T-helper 2 cell treated with Interferon-gamma antibody and Interleukin-4, amounts not matched to agents 100 ng/mL and 5 ng/mL, for 36 hours (primary cell): ENCODE data around the gene ANKFY1. TPM values are rescaled to one million over a fixed set of nuclear protein-coding genes. Genes with fewer than 3 reads are reported as not detected.

Source experiments
- intact Hi-C: fragments of 100-400 bp; cut with micrococcal nuclease; formaldehyde crosslinking; loops from one replicate; pipeline ENCODE4 v1.15.1; 2023
- total RNA-seq: library from RNA; stranded (reverse); gene quantifications from 2 replicates; pipeline ENCODE4 v1.2.3, GENCODE V29; 2022

Gene ANKFY1, protein sequence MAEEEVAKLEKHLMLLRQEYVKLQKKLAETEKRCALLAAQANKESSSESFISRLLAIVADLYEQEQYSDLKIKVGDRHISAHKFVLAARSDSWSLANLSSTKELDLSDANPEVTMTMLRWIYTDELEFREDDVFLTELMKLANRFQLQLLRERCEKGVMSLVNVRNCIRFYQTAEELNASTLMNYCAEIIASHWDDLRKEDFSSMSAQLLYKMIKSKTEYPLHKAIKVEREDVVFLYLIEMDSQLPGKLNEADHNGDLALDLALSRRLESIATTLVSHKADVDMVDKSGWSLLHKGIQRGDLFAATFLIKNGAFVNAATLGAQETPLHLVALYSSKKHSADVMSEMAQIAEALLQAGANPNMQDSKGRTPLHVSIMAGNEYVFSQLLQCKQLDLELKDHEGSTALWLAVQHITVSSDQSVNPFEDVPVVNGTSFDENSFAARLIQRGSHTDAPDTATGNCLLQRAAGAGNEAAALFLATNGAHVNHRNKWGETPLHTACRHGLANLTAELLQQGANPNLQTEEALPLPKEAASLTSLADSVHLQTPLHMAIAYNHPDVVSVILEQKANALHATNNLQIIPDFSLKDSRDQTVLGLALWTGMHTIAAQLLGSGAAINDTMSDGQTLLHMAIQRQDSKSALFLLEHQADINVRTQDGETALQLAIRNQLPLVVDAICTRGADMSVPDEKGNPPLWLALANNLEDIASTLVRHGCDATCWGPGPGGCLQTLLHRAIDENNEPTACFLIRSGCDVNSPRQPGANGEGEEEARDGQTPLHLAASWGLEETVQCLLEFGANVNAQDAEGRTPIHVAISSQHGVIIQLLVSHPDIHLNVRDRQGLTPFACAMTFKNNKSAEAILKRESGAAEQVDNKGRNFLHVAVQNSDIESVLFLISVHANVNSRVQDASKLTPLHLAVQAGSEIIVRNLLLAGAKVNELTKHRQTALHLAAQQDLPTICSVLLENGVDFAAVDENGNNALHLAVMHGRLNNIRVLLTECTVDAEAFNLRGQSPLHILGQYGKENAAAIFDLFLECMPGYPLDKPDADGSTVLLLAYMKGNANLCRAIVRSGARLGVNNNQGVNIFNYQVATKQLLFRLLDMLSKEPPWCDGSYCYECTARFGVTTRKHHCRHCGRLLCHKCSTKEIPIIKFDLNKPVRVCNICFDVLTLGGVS
- total RNA-seq, result 74.3 and 76.4 TPM in 2 replicates

DNA sequence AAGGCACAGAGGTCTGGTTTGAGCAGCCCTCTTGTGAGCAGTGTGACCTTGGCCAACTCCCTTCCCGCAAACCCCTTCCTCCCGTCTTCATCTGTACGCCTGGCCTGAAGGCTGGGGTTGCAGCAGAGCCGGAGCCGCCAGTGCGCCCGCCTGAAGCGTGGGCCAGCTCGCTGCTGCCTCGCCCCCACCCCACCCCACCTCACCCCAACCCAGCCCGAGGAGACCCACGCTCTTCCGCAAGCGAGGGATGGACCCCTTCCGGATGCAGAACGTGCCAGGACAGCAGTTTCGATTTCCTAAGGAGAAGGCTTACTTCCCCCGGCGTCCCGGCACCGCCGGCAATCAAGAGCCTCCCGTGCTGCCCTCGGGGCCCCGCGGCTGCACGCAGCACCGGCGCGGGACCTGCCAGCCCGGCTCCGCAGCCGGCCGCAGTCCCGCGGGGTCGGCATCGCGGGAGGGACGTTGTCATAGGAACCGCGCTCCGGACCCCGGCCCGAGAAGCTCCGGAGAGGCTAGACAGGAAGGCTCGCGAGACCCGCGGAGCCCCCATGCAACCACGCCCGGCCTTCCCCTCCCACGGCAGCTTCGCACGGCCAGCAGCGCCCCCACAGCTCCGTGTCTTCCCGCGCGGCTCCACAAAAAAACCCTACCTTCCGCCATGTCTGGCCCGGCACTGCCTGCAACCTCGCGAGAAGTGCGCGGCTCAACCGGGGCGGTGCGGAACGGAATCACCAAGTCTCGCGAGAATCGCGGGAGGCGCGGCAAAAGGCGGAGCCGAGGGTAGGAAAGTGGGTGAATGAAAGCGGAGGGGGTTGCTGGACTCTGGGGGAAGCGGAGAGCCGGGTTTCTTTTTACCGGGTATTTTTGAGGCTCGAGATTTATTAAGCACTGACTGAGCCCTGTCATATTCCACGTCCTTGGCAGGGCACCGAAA, at the start of gene ANKFY1:
Gene ANKFY1, minus strand, starts transcription at position 698 of the 934 bp plus-strand sequence. Its CDS starts 38 bp downstream, at position 660.
- intact Hi-C loops, result loop anchor here (1.0 kb wide), 3 partner anchors 102 to 292 kb away; partner anchors contain the start of gene MYBBP1A

DNA sequence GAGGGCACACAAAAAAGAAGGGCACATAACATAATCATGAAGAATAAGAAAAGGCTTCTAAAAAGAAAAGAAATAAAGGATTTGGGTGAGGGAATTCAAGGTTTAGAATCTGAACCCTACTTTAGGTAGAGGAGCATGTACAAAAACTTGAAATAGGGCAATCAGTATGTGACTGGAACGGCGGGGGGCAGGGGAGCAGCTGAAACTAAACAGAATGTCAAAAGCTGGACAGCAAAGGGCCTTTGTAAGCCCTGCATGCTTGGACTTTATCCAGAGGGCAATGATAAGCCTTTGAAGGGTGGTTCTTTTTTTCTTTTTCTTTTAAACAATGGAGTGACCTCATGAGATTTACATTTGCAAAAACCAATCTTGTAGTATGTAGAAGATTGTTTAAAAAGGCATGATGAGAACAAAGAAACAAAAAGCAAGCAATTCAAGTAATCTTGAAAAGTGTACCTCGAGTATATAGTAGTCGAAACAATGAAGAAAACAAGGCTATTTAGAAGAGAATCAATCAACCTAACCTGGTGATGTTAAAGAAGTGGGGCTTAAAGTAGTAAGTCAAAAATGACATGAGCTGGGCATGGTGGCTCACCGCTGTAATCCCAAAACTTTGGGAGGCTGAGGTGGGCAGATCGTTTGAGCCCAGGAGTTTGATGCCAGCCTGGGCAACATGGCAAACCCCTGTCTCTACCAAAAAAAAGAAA, 46.7 kb upstream of the ANKFY1 start:
- intact Hi-C loops, result no loop called here

DNA sequence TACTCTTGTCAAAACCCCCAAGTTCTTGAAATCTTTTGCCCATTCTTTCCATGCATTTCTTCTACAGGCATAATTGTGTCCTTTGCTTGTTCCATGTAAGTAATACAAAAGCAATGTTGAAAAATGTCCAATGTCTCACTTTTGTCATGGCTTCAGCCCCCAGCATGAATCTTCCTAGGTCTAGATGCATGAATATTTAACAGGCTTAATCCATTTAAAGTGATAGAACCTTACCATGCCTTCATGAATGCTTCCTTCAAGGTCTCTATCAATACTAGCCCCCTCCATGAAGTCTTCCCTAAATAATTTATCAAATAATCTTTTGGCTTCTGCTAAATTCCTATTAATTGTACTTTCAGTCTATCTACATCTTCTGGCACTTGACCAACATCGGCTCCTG, 46.1 kb upstream of the ANKFY1 start:
- intact Hi-C loops, result no loop called here

DNA sequence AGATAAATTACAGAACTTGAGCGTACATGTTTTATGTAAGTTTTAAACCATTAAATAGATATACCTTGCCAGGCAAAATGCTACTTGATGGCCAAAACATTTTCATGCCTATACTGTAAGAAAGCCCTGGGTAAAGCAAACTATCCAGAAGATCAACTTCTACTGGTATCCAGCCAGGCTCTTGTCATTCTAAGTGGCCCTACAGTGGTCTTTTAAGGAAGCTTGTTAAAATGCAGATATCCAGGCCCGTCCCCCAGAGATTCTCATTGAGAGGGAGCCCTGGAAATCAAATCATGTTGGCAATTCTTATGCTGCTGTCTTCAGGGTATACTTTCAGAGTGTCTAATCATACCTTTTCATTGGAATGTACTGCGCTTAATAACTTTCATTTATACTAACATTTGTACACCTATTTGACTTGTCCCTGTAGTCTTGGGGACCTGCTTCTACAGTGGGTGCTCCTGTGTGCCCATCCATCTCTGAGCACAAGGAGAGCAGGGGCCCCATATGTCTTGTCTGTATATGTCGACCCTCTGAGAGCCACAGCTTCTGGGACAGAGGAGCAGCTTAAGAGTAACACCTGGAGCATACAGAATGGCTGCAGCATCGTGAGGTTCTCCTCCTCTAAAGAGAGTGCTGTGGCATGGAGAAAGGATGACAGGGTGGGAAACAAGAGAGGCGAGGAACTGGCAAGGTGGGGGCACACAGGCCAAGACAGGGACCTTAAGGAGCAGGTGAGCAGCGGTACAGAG, 43.6 kb upstream of the ANKFY1 start:
- intact Hi-C loops, result no loop called here

DNA sequence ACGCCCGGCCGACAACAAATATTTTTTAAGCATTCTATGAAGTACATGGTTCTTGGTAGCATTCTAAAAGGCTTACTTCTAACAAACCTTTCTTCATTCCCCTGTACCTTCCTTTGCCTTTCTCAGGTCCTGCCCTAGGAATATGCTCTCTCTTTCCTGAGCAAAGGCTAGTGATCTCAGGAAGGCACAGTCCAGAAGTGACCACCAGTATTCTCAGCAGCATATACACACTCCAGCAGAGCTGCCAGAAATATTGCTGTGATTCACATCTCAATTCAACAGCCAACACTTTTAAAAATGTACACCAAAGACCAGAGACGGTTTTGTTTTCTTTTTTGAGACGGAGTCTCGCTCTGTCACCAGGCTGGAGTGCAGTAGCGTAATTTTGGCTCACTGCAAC, 41.4 kb upstream of the ANKFY1 start:
- intact Hi-C loops, result no loop called here

DNA sequence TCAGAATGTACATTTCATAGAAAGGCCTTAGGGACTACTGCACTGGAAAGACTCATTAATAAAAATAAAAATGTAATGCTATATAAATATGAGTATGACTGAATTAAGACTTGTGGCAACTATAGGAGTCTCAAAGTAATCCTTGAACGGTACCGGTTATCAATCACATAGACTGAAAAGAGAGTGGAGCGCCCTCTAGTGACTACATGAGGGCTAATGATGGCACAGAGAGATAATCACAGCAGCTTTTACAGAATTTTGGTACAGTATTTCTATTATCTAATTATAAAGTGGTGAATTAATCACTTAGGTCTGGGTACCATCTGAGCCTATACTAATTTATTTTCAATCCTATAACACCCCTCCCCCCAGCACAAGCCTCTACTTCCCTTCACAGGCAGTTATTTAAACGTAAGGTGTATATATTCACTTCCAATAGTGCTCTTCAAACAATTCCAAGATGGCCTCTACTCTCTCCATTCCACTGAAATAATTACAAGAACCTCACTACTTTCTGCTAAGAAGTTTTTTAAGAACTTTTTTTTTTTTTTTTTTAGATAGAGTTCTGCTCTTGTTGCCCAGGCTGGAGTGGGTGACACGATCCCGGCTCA, 40.7 kb upstream of the ANKFY1 start:
- intact Hi-C loops, result loop anchor here (1.0 kb wide), 1 partner anchor 89 kb away; no protein-coding TSS in a partner anchor

DNA sequence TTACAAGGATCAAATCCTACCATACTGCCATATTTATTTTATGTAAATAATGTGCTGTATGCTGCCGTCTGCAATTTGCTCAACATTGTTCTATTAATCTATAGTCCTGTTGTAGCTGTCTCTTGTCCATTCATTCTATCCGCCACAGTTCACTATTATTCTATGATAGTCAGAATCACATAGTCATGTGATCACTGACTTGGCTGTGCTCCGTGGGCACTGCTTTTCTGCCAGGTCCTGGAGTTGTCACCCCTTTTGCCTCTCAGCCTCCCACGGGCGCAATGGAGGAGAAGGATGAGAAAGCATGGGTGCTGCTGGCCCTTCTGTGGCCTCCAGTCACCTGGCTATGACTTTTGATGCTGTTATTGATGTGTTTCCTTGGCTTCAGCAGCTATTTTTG, 37.3 kb upstream of the ANKFY1 start:
- intact Hi-C loops, result no loop called here

DNA sequence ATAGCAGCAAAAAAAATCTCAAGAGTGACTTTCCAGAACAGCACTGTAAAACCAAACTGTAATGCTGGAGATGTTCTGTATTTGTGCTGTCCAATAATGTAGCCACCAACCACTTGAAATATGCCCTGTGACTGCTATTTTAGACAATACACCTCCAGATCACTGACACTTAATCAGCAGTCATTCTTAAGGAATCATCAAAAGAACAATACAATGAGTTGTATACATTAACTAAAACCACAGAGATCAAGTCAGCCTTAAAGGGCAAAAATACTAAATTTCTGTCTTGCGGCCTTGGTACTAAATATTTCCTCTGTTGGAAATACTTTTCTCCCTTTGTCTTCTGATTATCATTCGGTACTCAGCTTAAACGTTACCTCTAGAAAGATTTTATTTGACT, 33.6 kb upstream of the ANKFY1 start:
- intact Hi-C loops, result no loop called here

DNA sequence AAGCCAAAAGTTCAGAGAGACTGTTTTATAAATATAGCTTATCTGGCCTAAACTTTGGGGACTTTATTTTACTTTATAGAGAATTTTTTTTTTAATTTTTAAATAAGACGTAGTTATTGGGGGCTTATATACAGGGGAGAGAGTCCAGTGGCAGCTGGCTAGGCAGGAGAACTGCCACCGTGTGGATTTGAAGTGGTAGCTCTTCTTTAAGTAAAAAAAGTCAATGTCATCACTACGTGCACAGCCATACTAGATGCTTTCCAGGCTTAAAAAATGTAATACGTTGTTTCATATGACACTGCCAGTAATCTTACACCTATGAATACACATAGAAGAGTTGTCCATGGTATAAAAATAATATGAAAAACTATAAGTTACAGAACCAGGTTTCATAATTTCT, 31.9 kb upstream of the ANKFY1 start:
- intact Hi-C loops, result no loop called here

DNA sequence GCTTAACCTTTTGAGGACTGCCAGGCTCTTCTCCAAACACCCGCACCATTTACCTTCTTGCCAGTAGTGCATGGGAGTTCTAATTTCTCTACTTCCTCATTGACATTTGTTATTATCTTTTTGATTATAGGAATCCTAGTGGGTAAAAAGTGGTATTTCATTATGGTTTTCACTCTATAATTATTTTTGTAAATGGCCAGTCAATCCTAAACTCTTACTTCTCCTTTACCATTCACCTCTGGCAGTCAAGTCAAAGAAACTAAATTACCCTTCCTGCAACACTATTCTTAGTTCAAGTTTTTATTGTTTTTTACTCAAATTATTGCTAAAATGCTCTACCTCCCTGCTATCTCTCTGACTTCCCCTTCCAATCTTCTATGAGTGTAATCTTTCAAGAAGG, 29.8 kb upstream of the ANKFY1 start:
- intact Hi-C loops, result no loop called here

DNA sequence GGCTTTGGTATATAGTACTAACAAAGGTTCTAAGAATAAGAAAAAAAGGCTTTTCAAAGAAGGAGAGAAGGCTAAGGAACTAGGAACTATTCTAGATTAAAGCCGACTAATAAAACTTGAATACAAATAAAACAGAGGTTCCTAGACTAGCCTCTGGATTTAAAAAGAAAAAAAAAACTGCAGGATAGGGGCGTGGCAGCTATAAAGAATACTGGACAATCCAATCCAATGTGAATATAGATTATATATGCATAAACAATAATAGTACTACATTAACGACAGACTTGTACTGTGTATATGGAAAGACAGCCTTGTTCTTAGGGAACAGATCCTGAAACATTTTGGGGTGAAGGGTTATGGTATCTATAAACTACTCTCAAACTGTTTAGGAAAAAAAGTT, 23.9 kb upstream of the ANKFY1 start:
- intact Hi-C loops, result no loop called here

DNA sequence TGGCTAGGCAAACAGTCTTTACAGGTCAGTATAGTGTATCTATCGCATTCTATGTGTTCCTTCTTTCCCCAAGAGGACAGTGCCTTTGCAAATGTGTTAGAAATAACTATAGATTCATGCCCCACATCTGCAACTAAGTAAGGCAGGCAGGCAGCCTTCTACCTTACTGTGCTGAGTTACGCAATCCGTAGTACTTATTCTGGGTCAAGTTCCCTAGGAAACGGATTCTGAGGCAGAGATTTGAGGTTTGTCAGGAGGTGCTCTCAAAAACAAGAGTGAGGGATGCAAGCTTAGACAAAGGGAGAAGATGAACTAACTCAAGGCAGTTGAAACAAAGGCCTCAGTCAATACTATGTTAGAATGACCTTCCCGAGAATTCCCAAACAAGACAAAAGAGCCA, 12.7 kb upstream of the ANKFY1 start:
- intact Hi-C loops, result no loop called here

DNA sequence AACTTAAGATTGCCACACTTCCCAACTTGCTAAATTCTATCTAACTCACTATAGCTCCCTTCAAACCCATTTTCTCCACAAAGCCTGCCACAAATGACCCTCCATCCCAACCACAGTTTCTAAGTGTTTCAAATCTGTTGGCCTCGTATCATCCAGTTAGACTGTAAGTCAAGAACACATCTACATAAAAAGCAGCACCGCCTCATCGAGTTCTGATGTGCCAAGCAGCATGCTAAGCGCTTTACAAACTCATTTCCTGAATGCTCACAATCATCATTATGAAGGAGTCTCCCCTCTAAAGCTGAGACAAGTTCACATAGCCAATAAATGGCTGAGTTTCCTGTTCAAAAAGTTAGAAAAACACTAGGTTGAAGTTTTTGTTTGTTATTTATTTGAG, 9.2 kb upstream of the ANKFY1 start:
- intact Hi-C loops, result no loop called here

DNA sequence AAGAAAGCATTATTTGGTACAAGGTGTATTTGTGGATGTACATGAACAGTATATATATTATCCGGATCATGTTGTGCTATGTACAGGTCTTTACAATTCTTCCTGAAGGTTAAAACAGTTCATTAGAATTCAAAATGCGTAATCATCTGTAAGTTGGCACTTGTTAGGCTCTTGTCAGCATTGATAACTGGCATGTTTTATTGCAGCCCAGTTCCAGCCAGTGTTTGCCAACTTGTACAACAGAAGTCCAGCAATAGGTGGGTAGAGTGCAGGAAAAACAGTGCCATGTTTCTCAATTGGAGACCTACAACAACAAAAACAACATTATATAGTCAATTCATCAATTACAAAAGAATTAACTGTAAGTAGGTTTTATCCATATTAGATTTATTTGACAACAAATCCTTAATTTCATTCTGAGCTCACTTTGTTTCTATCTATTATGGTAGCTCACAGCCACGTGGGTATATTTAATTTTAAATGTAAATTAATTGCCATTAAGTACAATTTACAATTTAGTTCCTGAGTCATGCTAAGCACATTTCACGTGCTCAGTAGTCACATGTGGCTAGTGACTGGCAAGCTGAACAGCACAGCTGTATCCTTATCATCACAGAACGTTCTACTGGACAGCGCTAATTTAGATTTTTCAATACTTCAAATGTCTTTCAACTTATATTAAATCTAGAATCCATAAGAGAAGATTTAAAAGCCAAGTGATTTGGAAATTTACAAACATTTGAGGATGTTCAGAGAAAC, 8.6 kb upstream of the ANKFY1 start:
- intact Hi-C loops, result no loop called here

DNA sequence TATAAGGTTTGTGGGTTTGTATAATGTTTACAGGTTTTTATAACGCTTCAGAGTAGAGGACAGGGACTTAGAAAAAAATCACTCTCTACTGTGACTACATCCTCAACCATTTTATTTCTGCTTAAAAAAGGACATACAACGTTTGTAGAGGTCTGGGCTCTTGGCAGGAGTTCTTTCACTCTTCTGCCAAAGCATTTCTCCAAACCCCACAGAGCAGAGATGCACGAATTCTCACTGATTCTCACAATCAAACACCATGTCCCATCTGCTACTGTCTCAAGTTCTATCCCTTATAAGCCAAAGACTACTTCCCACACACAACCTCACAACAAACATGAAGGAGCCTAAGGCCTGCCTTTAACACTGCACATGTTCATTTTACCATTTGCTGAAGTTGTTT, 7.0 kb upstream of the ANKFY1 start:
- intact Hi-C loops, result no loop called here

DNA sequence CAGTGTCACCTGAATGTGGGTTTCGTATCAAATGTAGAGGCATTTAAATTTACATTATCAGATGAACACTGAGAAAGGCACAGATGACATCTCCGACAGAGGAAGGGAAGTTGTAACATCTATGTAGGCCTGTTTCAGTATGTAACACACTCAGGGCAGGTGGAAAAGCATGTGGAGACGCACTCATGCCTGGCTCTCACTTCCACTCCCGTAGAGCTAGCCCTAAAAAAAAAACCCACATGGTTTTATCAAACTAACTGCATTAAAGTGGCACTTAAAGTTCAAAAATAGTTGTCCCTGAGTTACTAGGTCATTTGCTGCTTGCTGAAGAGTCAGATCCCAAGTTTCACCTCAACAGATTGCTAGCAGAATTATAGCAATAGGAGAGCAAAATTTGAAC, 6.1 kb upstream of the ANKFY1 start:
- intact Hi-C loops, result no loop called here

DNA sequence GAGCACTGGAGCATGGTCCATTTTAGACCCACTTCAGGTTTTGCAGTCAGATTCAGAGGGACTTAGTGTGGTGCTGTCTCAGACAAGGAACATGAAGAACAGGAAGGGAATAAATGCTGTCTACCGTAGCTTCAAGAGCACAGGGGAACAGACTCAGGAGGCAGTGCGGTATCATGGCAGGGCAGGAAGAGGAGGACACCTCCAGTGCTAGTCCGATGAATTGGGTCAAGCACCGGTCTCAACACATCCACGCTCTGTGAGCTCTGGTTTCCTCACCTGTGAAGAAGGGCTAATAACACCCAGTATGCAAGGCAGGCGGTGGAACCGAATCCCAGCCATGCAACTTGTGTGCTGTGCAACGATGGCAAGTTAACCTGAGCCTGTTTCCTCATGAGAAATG, 3.6 kb upstream of the ANKFY1 start:
- intact Hi-C loops, result no loop called here

DNA sequence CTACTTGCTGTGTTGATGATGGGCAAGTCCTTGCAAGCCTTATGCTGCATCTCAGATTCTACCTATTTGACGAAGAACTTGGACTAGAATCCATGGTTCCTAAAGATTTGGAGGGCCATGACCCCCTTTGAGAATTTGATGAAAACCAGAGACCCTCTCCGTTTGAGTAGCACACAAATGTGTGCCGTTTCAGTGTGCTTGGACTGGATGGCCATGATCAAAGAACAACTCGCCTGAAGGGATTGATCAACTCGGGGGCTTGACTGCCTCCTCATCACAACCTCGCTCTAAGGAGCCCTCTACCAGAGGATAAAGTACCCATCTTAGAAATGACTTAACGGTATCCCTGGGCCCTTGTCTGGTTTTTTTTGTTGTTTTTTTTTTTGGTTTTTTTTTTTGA, 2.8 kb upstream of the ANKFY1 start:
- intact Hi-C loops, result no loop called here
